ENCODE measurements around the gene SLC9A9. TPM values are rescaled to one million over a fixed set of nuclear protein-coding genes. Genes with fewer than 3 reads are reported as not detected.

SLC9A9 gene
- total and polyA plus RNA-seq, 10 of the 15 experiments (the other 5 are each of a cell fraction or from before 2014, with no cell fraction given) = 3.5 to 14.2 (median 9.3) TPM

DNA sequence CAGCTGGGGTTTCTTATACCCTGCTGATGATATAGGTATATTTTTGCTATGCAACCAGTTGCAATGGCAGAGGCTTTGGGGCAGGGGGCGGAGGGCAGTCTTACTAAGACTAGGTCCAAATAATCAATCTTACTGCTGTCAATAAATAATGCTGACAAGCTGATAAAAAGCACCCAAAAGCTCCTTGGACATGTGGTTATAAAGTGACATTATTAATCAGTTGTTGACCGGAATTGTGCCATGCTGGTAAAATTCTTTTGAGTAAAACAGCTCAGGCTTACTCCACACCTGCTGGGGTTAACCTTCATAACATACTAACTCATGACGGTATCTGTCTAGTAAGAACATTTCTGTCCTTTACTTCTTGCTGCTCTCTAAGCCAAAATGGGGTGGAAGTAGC, 626.8 kb downstream of the SLC9A9 start (continued):
- TF ChIP-seq SPI1 (IDR thresholded peaks at IDR 0.05; ENCODE audit: borderline replicate concordance, insufficient read depth, low read depth, low read length) = no peak
- no peak for TF ChIP-seq ATF7 (IDR thresholded peaks at IDR 0.05; ENCODE audit: low read depth)
- TF ChIP-seq, protein P1, sequence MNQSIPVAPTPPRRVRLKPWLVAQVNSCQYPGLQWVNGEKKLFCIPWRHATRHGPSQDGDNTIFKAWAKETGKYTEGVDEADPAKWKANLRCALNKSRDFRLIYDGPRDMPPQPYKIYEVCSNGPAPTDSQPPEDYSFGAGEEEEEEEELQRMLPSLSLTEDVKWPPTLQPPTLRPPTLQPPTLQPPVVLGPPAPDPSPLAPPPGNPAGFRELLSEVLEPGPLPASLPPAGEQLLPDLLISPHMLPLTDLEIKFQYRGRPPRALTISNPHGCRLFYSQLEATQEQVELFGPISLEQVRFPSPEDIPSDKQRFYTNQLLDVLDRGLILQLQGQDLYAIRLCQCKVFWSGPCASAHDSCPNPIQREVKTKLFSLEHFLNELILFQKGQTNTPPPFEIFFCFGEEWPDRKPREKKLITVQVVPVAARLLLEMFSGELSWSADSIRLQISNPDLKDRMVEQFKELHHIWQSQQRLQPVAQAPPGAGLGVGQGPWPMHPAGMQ (IDR thresholded peaks at IDR 0.05; ENCODE audit: borderline replicate concordance) = no peak

DNA sequence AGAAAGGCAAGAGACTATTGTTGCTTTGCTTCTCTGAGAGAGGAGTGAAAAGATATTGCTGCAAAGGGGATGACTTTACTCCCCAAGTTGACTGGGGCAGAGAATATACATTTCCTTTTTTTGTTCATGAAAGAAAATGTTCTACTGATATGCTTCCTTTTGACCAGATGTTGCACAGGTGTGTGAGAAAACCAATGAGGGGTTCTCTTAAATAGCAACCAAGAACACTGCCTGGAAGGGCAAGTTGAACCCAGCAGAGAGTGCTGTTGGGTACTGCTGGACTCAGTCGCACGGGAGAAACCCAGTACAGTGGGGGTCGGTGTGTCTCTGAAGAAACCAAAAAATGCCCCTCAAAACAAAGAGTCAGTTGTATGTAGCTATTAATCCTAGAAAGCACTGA, 627.5 kb downstream of the SLC9A9 start:
- H4K20me1 ChIP-seq (ENCODE audit: control insufficient read depth, insufficient read depth) = no peaks in the 10 kb centered on the region
- in situ Hi-C loops (cut with MboI) = no loop called here
- no peak overlapping the region for H3K9ac ChIP-seq (ENCODE audit: control insufficient read depth, insufficient read depth, low read length)
- H3K4me1 ChIP-seq (ENCODE audit: control insufficient read depth, insufficient read depth, low read length) = peaks cover 2% of the 10 kb centered on the region
- H3K27ac ChIP-seq (ENCODE audit: control insufficient read depth, insufficient read depth) = no peak overlapping the region
- ChIA-PET CTCF (interaction anchor here (1.5 kb wide), 2 partner anchors 10 to 14 kb away, joined by 4 read pairs; no protein-coding TSS in a partner anchor), POLR2A (no interaction called here), RAD21 (ENCODE audit: unreplicated experiment) (no interaction called here), SMC1A (ENCODE audit: uncharacterized antibody, unreplicated experiment) (interaction anchor here (0.9 to 1.5 kb wide), 2 partner anchors 11 to 16 kb away, joined by 3 to 5 read pairs; no protein-coding TSS in a partner anchor)
- DNase-seq (ENCODE audit: low read depth, low spot score) = no peak
- no peaks in the 10 kb centered on the region for H3K27me3 ChIP-seq (replicated peaks in 1 of 2; ENCODE audit: control insufficient read depth in 2 of 2, insufficient read depth in 2 of 2, low read length in 1 of 2)
- H2AFZ ChIP-seq (ENCODE audit: control insufficient read depth, low read depth, low read length) = no peak overlapping the region
- ATAC-seq = no peak
- no peaks in the 10 kb centered on the region for H3K79me2 ChIP-seq (ENCODE audit: control insufficient read depth, insufficient read depth, low read length)
- no peak overlapping the region for H3K4me2 ChIP-seq (ENCODE audit: control insufficient read depth, insufficient read depth)
- FAIRE-seq = no peak
- intact Hi-C loops (cut with micrococcal nuclease; ENCODE audit: unreplicated experiment) = loop anchor here (10.0 kb wide), 1 partner anchor 424 kb away; no protein-coding TSS in a partner anchor
- no peaks in the 10 kb centered on the region for H3K36me3 ChIP-seq (ENCODE audit: control insufficient read depth in 2 of 2, insufficient read depth in 2 of 2, low read length in 1 of 2)
- no peaks in the 10 kb centered on the region for H3K9me3 ChIP-seq (replicated peaks; ENCODE audit: control insufficient read depth, insufficient read depth, low read length)
- no TSS peak for BruUV-seq (replicated peaks)
- WGBS (ENCODE audit: insufficient coverage, insufficient replicate concordance, low lambda C conversion rate, missing lambda C conversion rate) = 79% methylated on average over 3 of the region's 3 CpGs
- H3K4me3 ChIP-seq = no peak overlapping the region
- TF ChIP-seq SPI1 (IDR thresholded peaks at IDR 0.05; ENCODE audit: borderline replicate concordance, insufficient read depth, low read depth, low read length) (no peak), ASH2L (IDR thresholded peaks at IDR 0.05; ENCODE audit: borderline replicate concordance, low read depth) (no peak), RELA (IDR thresholded peaks at IDR 0.05; ENCODE audit: borderline replicate concordance, partially characterized antibody) (no peak), HCFC1 (IDR thresholded peaks at IDR 0.05; ENCODE audit: low read length) (no peak), YY1 (IDR thresholded peaks at IDR 0.05; ENCODE audit: low read depth, low read length) (no peak), GABPA (IDR thresholded peaks at IDR 0.05; ENCODE audit: low read depth) (no peak), FOS (IDR thresholded peaks at IDR 0.05; ENCODE audit: borderline replicate concordance, extremely low read depth, insufficient read length) (no peak), POU2F2 (IDR thresholded peaks at IDR 0.05; ENCODE audit: borderline replicate concordance, low read depth, low read length) (no peak), ZNF384 (IDR thresholded peaks at IDR 0.05; ENCODE audit: borderline replicate concordance, low read depth, low read length) (no peak)
- TF ChIP-seq, protein P2, sequence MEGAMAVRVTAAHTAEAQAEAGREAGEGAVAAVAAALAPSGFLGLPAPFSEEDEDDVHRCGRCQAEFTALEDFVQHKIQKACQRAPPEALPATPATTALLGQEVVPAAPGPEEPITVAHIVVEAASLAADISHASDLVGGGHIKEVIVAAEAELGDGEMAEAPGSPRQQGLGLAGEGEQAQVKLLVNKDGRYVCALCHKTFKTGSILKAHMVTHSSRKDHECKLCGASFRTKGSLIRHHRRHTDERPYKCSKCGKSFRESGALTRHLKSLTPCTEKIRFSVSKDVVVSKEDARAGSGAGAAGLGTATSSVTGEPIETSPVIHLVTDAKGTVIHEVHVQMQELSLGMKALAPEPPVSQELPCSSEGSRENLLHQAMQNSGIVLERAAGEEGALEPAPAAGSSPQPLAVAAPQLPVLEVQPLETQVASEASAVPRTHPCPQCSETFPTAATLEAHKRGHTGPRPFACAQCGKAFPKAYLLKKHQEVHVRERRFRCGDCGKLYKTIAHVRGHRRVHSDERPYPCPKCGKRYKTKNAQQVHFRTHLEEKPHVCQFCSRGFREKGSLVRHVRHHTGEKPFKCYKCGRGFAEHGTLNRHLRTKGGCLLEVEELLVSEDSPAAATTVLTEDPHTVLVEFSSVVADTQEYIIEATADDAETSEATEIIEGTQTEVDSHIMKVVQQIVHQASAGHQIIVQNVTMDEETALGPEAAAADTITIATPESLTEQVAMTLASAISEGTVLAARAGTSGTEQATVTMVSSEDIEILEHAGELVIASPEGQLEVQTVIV (IDR thresholded peaks at IDR 0.05; ENCODE audit: borderline replicate concordance, partially characterized antibody) = no peak
- TF ChIP-seq, protein P3, sequence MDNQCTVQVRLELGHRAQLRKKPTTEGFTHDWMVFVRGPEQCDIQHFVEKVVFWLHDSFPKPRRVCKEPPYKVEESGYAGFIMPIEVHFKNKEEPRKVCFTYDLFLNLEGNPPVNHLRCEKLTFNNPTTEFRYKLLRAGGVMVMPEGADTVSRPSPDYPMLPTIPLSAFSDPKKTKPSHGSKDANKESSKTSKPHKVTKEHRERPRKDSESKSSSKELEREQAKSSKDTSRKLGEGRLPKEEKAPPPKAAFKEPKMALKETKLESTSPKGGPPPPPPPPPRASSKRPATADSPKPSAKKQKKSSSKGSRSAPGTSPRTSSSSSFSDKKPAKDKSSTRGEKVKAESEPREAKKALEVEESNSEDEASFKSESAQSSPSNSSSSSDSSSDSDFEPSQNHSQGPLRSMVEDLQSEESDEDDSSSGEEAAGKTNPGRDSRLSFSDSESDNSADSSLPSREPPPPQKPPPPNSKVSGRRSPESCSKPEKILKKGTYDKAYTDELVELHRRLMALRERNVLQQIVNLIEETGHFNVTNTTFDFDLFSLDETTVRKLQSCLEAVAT (IDR thresholded peaks at IDR 0.05) = no peak
- TF ChIP-seq, protein P4, sequence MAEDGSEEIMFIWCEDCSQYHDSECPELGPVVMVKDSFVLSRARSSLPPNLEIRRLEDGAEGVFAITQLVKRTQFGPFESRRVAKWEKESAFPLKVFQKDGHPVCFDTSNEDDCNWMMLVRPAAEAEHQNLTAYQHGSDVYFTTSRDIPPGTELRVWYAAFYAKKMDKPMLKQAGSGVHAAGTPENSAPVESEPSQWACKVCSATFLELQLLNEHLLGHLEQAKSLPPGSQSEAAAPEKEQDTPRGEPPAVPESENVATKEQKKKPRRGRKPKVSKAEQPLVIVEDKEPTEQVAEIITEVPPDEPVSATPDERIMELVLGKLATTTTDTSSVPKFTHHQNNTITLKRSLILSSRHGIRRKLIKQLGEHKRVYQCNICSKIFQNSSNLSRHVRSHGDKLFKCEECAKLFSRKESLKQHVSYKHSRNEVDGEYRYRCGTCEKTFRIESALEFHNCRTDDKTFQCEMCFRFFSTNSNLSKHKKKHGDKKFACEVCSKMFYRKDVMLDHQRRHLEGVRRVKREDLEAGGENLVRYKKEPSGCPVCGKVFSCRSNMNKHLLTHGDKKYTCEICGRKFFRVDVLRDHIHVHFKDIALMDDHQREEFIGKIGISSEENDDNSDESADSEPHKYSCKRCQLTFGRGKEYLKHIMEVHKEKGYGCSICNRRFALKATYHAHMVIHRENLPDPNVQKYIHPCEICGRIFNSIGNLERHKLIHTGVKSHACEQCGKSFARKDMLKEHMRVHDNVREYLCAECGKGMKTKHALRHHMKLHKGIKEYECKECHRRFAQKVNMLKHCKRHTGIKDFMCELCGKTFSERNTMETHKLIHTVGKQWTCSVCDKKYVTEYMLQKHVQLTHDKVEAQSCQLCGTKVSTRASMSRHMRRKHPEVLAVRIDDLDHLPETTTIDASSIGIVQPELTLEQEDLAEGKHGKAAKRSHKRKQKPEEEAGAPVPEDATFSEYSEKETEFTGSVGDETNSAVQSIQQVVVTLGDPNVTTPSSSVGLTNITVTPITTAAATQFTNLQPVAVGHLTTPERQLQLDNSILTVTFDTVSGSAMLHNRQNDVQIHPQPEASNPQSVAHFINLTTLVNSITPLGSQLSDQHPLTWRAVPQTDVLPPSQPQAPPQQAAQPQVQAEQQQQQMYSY (CRISPR knock-in tag; IDR thresholded peaks at IDR 0.05) = no peak
